ENCODE measurements around the gene CPHXL. TPM values are rescaled to one million over a fixed set of nuclear protein-coding genes. Genes with fewer than 3 reads are reported as not detected.

CPHXL gene
- polyA plus RNA-seq, 3 donors: not detected

DNA sequence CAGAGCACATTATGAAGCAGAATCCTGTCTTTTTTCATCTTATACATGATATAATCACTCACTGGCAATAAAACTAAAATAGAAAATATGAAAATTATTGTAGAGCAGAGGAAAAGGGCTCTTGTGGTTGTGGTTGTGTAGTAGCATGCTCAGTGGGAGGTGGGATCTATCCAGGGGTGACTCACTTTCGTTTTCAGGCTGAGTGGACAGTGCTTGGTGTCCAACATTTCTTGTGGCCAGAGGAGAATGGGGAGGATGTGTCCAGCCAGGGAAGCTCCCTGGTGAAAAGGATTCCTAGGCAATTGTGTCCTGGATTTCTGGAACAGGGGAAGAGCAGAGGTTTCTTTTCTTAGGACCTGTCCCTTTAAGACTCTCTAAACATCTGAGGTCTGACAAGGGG, 31.9 kb upstream of the CPHXL start:
- Mint-ChIP-seq H3K27ac (no peak overlapping the region), H3K27me3 (ENCODE audit: low read depth in 3 of 3) (peaks cover 0 to 9% (median 0%) of the 10 kb centered on the region in 3 donors), H3K4me3 (no peak overlapping the region), H3K36me3 (no peaks in the 10 kb centered on the region), H3K9me3 (peaks cover 0 to 2% (median 0%) of the 10 kb centered on the region in 7 donors), H3K4me1 (peaks cover 1% of the 10 kb centered on the region)
- Histone ChIP-seq H3K36me3 (replicated peaks in 1 of 2; ENCODE audit: control insufficient read depth in 1 of 2, insufficient read depth in 2 of 2, low read length in 2 of 2) (no peaks in the 10 kb centered on the region), H3K4me1 (ENCODE audit: control insufficient read depth in 1 of 2, insufficient read depth in 2 of 2, low read length in 2 of 2) (no peaks in the 10 kb centered on the region), H3K9ac (ENCODE audit: insufficient read depth, low read length, poor library complexity, severe bottlenecking) (no peak overlapping the region), H3K9me3 (replicated peaks in 1 of 2; ENCODE audit: control insufficient read depth in 1 of 2, insufficient read depth in 1 of 2, low read length in 2 of 2) (no peaks in the 10 kb centered on the region), H3K4me2 (replicated peaks; ENCODE audit: extremely low read depth, low read length, poor library complexity, severe bottlenecking) (no peak overlapping the region), H2AFZ (ENCODE audit: insufficient read depth, low read depth, low read length, poor library complexity, severe bottlenecking) (no peak overlapping the region), H4K20me1 (ENCODE audit: insufficient read depth, low read length) (no peaks in the 10 kb centered on the region), H3K79me2 (ENCODE audit: insufficient read depth, low read length) (no peaks in the 10 kb centered on the region), H3K27ac (ENCODE audit: low read depth in 1 of 2, low read length in 2 of 2) (no peak overlapping the region), H3K4me3 (replicated peaks in 1 of 3; ENCODE audit: low read depth in 2 of 3, low read length in 3 of 3) (no peak overlapping the region), H3K27me3 (ENCODE audit: control insufficient read depth in 2 of 2, insufficient read depth in 2 of 2, low read length in 2 of 2) (peaks cover 0 to 2% of the 10 kb centered on the region in 2 donors)
- no peak for DNase-seq
- TF ChIP-seq, protein P1, sequence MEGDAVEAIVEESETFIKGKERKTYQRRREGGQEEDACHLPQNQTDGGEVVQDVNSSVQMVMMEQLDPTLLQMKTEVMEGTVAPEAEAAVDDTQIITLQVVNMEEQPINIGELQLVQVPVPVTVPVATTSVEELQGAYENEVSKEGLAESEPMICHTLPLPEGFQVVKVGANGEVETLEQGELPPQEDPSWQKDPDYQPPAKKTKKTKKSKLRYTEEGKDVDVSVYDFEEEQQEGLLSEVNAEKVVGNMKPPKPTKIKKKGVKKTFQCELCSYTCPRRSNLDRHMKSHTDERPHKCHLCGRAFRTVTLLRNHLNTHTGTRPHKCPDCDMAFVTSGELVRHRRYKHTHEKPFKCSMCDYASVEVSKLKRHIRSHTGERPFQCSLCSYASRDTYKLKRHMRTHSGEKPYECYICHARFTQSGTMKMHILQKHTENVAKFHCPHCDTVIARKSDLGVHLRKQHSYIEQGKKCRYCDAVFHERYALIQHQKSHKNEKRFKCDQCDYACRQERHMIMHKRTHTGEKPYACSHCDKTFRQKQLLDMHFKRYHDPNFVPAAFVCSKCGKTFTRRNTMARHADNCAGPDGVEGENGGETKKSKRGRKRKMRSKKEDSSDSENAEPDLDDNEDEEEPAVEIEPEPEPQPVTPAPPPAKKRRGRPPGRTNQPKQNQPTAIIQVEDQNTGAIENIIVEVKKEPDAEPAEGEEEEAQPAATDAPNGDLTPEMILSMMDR (IDR thresholded peaks at IDR 0.05): no peak
- intact Hi-C loops (cut with micrococcal nuclease): no loop called here
- 67% methylated on average over 1 of the region's 1 CpG for WGBS (ENCODE audit: insufficient coverage)

DNA sequence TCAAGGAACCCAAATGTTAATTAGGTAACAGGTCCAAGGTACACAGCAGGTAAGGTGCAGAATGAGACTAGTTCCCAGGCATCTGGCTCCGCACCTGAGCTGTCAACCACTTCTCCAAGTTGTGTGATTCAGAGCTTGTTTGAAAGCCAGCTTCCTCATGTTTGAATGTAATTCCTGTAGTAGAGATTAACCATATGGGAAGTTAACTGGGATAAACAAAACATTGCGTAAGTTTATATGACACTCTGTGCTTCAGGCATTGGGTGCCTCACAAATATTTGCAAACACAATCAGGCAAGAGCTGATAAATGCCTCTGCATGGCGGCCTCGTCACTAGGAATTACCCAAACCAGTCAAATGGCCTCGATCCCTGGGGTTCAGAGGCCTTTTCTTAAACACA, 27.9 kb upstream of the CPHXL start:
- H3K4me3 ChIP-seq (replicated peaks in 1 of 3; ENCODE audit: low read depth in 2 of 3, low read length in 3 of 3): no peak overlapping the region
- Mint-ChIP-seq H3K4me3 (no peak overlapping the region), H3K4me1 (no peaks in the 10 kb centered on the region), H3K27me3 (ENCODE audit: low read depth in 3 of 3) (peaks cover 0 to 6% (median 5%) of the 10 kb centered on the region in 3 donors), H3K9me3 (peaks cover 0 to 11% (median 0%) of the 10 kb centered on the region in 7 donors), H3K36me3 (no peaks in the 10 kb centered on the region), H3K27ac (no peak overlapping the region)
- H3K27me3 ChIP-seq (ENCODE audit: control insufficient read depth in 2 of 2, insufficient read depth in 2 of 2, low read length in 2 of 2): no peaks in the 10 kb centered on the region
- no peak overlapping the region for H3K9ac ChIP-seq (ENCODE audit: insufficient read depth, low read length, poor library complexity, severe bottlenecking)
- no peaks in the 10 kb centered on the region for H3K36me3 ChIP-seq (replicated peaks in 1 of 2; ENCODE audit: control insufficient read depth in 1 of 2, insufficient read depth in 2 of 2, low read length in 2 of 2)
- H3K79me2 ChIP-seq (ENCODE audit: insufficient read depth, low read length): no peaks in the 10 kb centered on the region
- no peak overlapping the region for H2AFZ ChIP-seq (ENCODE audit: insufficient read depth, low read depth, low read length, poor library complexity, severe bottlenecking)
- TF ChIP-seq, protein P1 (IDR thresholded peaks at IDR 0.05): no peak
- H3K9me3 ChIP-seq (replicated peaks in 1 of 2; ENCODE audit: control insufficient read depth in 1 of 2, insufficient read depth in 1 of 2, low read length in 2 of 2): no peaks in the 10 kb centered on the region
- no peak for DNase-seq
- 92% methylated on average over 5 of the region's 5 CpGs for WGBS (ENCODE audit: insufficient coverage)
- no peaks in the 10 kb centered on the region for H3K4me1 ChIP-seq (ENCODE audit: control insufficient read depth in 1 of 2, insufficient read depth in 2 of 2, low read length in 2 of 2)
- H3K27ac ChIP-seq (ENCODE audit: low read depth in 1 of 2, low read length in 2 of 2): no peak overlapping the region
- H4K20me1 ChIP-seq (ENCODE audit: insufficient read depth, low read length): no peaks in the 10 kb centered on the region
- no peak overlapping the region for H3K4me2 ChIP-seq (replicated peaks; ENCODE audit: extremely low read depth, low read length, poor library complexity, severe bottlenecking)
- intact Hi-C loops (cut with micrococcal nuclease): no loop called here
